GM18907 (cell line): ENCODE results near the gene URAD.

Experiments
- ATAC-seq: cut with Tn5 transposase; IDR thresholded peaks from one replicate; pipeline ENCODE4 v1.9.1; 2021; ENCODE audit warnings: mild to moderate bottlenecking, moderate library complexity; ENCODE audit not compliant: unreplicated experiment

The URAD gene

GRCh38 chr13:28001049-28001448 lies 12.6 kb upstream of the URAD start:
- no peak for ATAC-seq

- no peak for ATAC-seq
These were observed 12.1 kb upstream of the URAD start for GRCh38 chr13:28000567-28000966.

- ATAC-seq, result no peak
These were observed 9.5 kb upstream of the URAD start for GRCh38 chr13:27997904-27998522.

- ATAC-seq, result no peak
These were observed 3.4 kb upstream of the URAD start for GRCh38 chr13:27991881-27992280.

- no peak for ATAC-seq
These were observed 2.9 kb downstream of the URAD start for GRCh38 chr13:27985600-27985999.

- ATAC-seq, result no peak
These were observed 6.1 kb downstream of the URAD start for GRCh38 chr13:27982361-27982760.

- no peak for ATAC-seq
These were observed 7.3 kb downstream of the URAD start for GRCh38 chr13:27981006-27981708.

GRCh38 chr13:27980280-27980998 lies 8.1 kb downstream of the URAD start:
- ATAC-seq, result no peak

- no peak for ATAC-seq
These were observed 8.7 kb downstream of the URAD start for GRCh38 chr13:27979765-27980279.

- no peak for ATAC-seq
These were observed 9.4 kb downstream of the URAD start for GRCh38 chr13:27979001-27979643.

GRCh38 chr13:27978301-27978968 lies 10.1 kb downstream of the URAD start:
- no peak for ATAC-seq

GRCh38 chr13:27977476-27978300 lies 10.8 kb downstream of the URAD start:
- no peak for ATAC-seq

- ATAC-seq, result no peak
These were observed 12.0 kb downstream of the URAD start for GRCh38 chr13:27976362-27977091.

- no peak for ATAC-seq
These were observed 12.7 kb downstream of the URAD start for GRCh38 chr13:27975564-27976361.

- no peak for ATAC-seq
These were observed 14.4 kb downstream of the URAD start for GRCh38 chr13:27973961-27974662.

GRCh38 chr13:27973291-27973690 lies 15.2 kb downstream of the URAD start:
- ATAC-seq, result no peak

- ATAC-seq, result no peak
These were observed 16.0 kb downstream of the URAD start for GRCh38 chr13:27972478-27972820.
